HepG2 (cell line): ENCODE data around the gene HNF1B. TPM values are rescaled to one million over a fixed set of nuclear protein-coding genes. Genes with fewer than 3 reads are reported as not detected.

Experiments
- FOXA1 ChIP-seq, 2 experiments: fragments of 450-650 bp in 1 of 2; sonication (generic) in 1 of 2; formaldehyde crosslinking in 1 of 2; IDR thresholded peaks; 2 replicates each; pipeline versions ENCODE4 v1.4.0 to v1.6.1; 2016 to 2020; ENCODE audit warnings: missing genetic modification reagents in 1 of 2
- MIXL1 ChIP-seq: IDR thresholded peaks from 2 replicates; pipeline ENCODE4 v1.6.1; 2016
- ZBTB42 ChIP-seq: sonication (generic); formaldehyde crosslinking; IDR thresholded peaks from 2 replicates; pipeline ENCODE4 v1.5.0; 2020; ENCODE audit warnings: mild to moderate bottlenecking, missing genetic modification reagents
- ZKSCAN1 ChIP-seq: fragments of 150-350 bp; IDR thresholded peaks from 2 replicates; pipeline ENCODE4 v1.6.1; 2014; ENCODE audit warnings: low read length
- ZNF230 ChIP-seq: sonication (generic); formaldehyde crosslinking; IDR thresholded peaks from 2 replicates; pipeline ENCODE4 v1.4.0; 2020; ENCODE audit warnings: mild to moderate bottlenecking, missing genetic modification reagents
- polyA plus RNA-seq, 8 experiments: library from polyadenylated mRNA; depleted of rRNA in 3 of 8; stranded (reverse) in 7 of 8; unstranded in 1 of 8; fragments of >200 nt; fragmentation: Illumina TruSeq in 4 of 8; extraction: Trizol in 4 of 8; gene quantifications; 2 replicates each; pipeline versions ENCODE4 v1.2.1 to v1.2.3, GENCODE V29; 2011 to 2016; ENCODE audit warnings: low read depth in 4 of 8, missing spikeins in 1 of 8, mixed read lengths in 1 of 8; ENCODE audit not compliant: insufficient read depth in 1 of 8
- total RNA-seq, 5 experiments: library from RNA; depleted of rRNA; stranded (reverse); fragments of >200 nt; fragmentation: Illumina TruSeq; extraction: Trizol; gene quantifications; 2 replicates each; pipeline ENCODE4 v1.2.3, GENCODE V29; 2016; ENCODE audit warnings: low read depth in 1 of 5
- TF ChIP-seq, protein P1 (sequence below): sonication (generic); formaldehyde crosslinking; IDR thresholded peaks from 2 replicates; pipeline ENCODE4 v1.5.1; 2020; ENCODE audit warnings: missing genetic modification reagents, mild to moderate bottlenecking, borderline replicate concordance
- TF ChIP-seq, protein P2 (sequence below): sonication (generic); formaldehyde crosslinking; IDR thresholded peaks from 2 replicates; pipeline ENCODE4 v1.4.0; 2020; ENCODE audit warnings: missing genetic modification reagents
- TF ChIP-seq, protein P3 (sequence below): sonication (generic); formaldehyde crosslinking; IDR thresholded peaks from 2 replicates; pipeline ENCODE4 v1.4.0; 2020; ENCODE audit warnings: missing genetic modification reagents, borderline replicate concordance

HNF1B gene
- total and polyA plus RNA-seq, 2 of the 13 experiments (the other 11 are each of a cell fraction or from before 2014, with no cell fraction given): 1.9 to 5.3 TPM

DNA sequence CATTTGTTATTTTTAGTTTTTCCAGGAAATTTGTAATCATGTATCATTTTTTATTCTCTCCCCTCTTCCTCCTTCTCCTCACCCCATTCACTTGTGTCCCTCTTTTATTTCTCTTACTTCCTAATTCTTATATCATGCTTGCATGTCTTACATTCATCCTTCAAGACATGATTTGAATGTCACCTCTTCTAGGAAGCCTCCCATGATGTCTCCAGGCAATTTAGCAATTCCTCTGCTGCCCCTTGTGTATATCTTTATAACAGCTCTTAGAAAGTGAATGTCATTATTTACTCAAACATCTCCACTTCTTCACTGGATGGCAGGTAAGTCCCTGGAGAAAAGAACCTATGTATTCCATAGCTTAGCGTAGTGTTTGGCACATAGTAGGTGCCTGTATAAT lies 7.8 kb downstream of the HNF1B start (continued):
- TF ChIP-seq, protein P1, sequence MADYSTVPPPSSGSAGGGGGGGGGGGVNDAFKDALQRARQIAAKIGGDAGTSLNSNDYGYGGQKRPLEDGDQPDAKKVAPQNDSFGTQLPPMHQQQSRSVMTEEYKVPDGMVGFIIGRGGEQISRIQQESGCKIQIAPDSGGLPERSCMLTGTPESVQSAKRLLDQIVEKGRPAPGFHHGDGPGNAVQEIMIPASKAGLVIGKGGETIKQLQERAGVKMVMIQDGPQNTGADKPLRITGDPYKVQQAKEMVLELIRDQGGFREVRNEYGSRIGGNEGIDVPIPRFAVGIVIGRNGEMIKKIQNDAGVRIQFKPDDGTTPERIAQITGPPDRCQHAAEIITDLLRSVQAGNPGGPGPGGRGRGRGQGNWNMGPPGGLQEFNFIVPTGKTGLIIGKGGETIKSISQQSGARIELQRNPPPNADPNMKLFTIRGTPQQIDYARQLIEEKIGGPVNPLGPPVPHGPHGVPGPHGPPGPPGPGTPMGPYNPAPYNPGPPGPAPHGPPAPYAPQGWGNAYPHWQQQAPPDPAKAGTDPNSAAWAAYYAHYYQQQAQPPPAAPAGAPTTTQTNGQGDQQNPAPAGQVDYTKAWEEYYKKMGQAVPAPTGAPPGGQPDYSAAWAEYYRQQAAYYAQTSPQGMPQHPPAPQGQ: no peak
- TF ChIP-seq FOXA1 (IDR thresholded peaks at IDR 0.05): no peak
- peak; percentile 24; the same call in 1 of the 2 replicates for TF ChIP-seq FOXA1 (CRISPR knock-in tag; IDR thresholded peaks at IDR 0.05)
- TF ChIP-seq MIXL1 (CRISPR knock-in tag): no peak
- TF ChIP-seq ZNF230: no peak
- no peak for TF ChIP-seq ZBTB42
- TF ChIP-seq ZKSCAN1: no peak
- TF ChIP-seq, protein P2, sequence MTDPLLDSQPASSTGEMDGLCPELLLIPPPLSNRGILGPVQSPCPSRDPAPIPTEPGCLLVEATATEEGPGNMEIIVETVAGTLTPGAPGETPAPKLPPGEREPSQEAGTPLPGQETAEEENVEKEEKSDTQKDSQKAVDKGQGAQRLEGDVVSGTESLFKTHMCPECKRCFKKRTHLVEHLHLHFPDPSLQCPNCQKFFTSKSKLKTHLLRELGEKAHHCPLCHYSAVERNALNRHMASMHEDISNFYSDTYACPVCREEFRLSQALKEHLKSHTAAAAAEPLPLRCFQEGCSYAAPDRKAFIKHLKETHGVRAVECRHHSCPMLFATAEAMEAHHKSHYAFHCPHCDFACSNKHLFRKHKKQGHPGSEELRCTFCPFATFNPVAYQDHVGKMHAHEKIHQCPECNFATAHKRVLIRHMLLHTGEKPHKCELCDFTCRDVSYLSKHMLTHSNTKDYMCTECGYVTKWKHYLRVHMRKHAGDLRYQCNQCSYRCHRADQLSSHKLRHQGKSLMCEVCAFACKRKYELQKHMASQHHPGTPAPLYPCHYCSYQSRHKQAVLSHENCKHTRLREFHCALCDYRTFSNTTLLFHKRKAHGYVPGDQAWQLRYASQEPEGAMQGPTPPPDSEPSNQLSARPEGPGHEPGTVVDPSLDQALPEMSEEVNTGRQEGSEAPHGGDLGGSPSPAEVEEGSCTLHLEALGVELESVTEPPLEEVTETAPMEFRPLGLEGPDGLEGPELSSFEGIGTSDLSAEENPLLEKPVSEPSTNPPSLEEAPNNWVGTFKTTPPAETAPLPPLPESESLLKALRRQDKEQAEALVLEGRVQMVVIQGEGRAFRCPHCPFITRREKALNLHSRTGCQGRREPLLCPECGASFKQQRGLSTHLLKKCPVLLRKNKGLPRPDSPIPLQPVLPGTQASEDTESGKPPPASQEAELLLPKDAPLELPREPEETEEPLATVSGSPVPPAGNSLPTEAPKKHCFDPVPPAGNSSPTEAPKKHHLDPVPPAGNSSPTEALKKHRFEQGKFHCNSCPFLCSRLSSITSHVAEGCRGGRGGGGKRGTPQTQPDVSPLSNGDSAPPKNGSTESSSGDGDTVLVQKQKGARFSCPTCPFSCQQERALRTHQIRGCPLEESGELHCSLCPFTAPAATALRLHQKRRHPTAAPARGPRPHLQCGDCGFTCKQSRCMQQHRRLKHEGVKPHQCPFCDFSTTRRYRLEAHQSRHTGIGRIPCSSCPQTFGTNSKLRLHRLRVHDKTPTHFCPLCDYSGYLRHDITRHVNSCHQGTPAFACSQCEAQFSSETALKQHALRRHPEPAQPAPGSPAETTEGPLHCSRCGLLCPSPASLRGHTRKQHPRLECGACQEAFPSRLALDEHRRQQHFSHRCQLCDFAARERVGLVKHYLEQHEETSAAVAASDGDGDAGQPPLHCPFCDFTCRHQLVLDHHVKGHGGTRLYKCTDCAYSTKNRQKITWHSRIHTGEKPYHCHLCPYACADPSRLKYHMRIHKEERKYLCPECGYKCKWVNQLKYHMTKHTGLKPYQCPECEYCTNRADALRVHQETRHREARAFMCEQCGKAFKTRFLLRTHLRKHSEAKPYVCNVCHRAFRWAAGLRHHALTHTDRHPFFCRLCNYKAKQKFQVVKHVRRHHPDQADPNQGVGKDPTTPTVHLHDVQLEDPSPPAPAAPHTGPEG: no peak
- TF ChIP-seq, protein P3, sequence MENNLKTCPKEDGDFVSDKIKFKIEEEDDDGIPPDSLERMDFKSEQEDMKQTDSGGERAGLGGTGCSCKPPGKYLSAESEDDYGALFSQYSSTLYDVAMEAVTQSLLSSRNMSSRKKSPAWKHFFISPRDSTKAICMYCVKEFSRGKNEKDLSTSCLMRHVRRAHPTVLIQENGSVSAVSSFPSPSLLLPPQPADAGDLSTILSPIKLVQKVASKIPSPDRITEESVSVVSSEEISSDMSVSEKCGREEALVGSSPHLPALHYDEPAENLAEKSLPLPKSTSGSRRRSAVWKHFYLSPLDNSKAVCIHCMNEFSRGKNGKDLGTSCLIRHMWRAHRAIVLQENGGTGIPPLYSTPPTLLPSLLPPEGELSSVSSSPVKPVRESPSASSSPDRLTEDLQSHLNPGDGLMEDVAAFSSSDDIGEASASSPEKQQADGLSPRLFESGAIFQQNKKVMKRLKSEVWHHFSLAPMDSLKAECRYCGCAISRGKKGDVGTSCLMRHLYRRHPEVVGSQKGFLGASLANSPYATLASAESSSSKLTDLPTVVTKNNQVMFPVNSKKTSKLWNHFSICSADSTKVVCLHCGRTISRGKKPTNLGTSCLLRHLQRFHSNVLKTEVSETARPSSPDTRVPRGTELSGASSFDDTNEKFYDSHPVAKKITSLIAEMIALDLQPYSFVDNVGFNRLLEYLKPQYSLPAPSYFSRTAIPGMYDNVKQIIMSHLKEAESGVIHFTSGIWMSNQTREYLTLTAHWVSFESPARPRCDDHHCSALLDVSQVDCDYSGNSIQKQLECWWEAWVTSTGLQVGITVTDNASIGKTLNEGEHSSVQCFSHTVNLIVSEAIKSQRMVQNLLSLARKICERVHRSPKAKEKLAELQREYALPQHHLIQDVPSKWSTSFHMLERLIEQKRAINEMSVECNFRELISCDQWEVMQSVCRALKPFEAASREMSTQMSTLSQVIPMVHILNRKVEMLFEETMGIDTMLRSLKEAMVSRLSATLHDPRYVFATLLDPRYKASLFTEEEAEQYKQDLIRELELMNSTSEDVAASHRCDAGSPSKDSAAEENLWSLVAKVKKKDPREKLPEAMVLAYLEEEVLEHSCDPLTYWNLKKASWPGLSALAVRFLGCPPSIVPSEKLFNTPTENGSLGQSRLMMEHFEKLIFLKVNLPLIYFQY (CRISPR knock-in tag): no peak
